Stimulated activated CD4-positive, alpha-beta T cell treated with anti-CD3 and anti-CD28 coated beads, Interleukin-12 subunit alpha, Interleukin-12 subunit beta, amount 100 ng/mL, for 48 hours (primary cell): ENCODE results near the gene GABARAPL2.

Experiments used
- DNase-seq, 3 donors: peaks; one replicate each; pipeline ENCODE4 v3.0.0-alpha.2; 2020; ENCODE audit warnings: low read depth in 2 of 3, low spot score in 1 of 3

The GABARAPL2 gene

GRCh38 chr16:75552951-75553350, 13.2 kb upstream of the GABARAPL2 start:
- DNase-seq, result no peak

- peak in 1 of 3 donors; percentile 14 for DNase-seq
Observed at GRCh38 chr16:75555213-75555706, 10.9 kb upstream of the GABARAPL2 start.

- DNase-seq, result peak; percentile 93 to 97 (median 95)
Observed at GRCh38 chr16:75555707-75556430, 10.3 kb upstream of the GABARAPL2 start, which contains the start of gene TMEM231. Gene TMEM231, minus strand, starts transcription at chr16:75556252. Its CDS starts 43 bp downstream, at chr16:75556209.

GRCh38 chr16:75556431-75556950, 9.7 kb upstream of the GABARAPL2 start:
- no peak for DNase-seq

GRCh38 chr16:75558846-75559401, 7.3 kb upstream of the GABARAPL2 start:
- DNase-seq, result no peak

- no peak for DNase-seq
Observed at GRCh38 chr16:75559564-75560372, 6.4 kb upstream of the GABARAPL2 start.

GRCh38 chr16:75565640-75566039, 539 bp upstream of the GABARAPL2 start:
- no peak for DNase-seq

- DNase-seq, result peak in 2 of 3 donors; percentile 12 to 14
Observed at GRCh38 chr16:75566758-75567255, 628 bp downstream of the GABARAPL2 start.

- no peak for DNase-seq
Observed at GRCh38 chr16:75567911-75568310, 1.7 kb downstream of the GABARAPL2 start.

- DNase-seq, result no peak
Observed at GRCh38 chr16:75570396-75571065, 4.4 kb downstream of the GABARAPL2 start.

GRCh38 chr16:75572864-75573542, 6.8 kb downstream of the GABARAPL2 start:
- no peak for DNase-seq

- no peak for DNase-seq
Observed at GRCh38 chr16:75573955-75574354, 7.8 kb downstream of the GABARAPL2 start.

GRCh38 chr16:75575958-75576357, 9.8 kb downstream of the GABARAPL2 start:
- DNase-seq, result no peak

- no peak for DNase-seq
Observed at GRCh38 chr16:75576384-75576811, 10.2 kb downstream of the GABARAPL2 start.

GRCh38 chr16:75578212-75578611, 12.0 kb downstream of the GABARAPL2 start:
- no peak for DNase-seq

GRCh38 chr16:75578725-75579124, 12.5 kb downstream of the GABARAPL2 start:
- no peak for DNase-seq

GRCh38 chr16:75579281-75579834, 13.2 kb downstream of the GABARAPL2 start:
- no peak for DNase-seq

GRCh38 chr16:75584108-75584507, 17.9 kb downstream of the GABARAPL2 start:
- DNase-seq, result no peak

GRCh38 chr16:75588716-75589115, 22.5 kb downstream of the GABARAPL2 start:
- no peak for DNase-seq

- DNase-seq, result no peak
Observed at GRCh38 chr16:75589306-75589705, 23.1 kb downstream of the GABARAPL2 start.
